ENCODE results near the gene GNL3.
"Not testable (repeated sequence)": the region's sequence is repeated elsewhere in the genome, so short reads cannot be mapped to it uniquely, and the experiment has no call there.

The GNL3 gene

GRCh38 chr3:52721002-52721729, 35.3 kb downstream of the GNL3 start:
- TF ChIP-seq, protein P1, sequence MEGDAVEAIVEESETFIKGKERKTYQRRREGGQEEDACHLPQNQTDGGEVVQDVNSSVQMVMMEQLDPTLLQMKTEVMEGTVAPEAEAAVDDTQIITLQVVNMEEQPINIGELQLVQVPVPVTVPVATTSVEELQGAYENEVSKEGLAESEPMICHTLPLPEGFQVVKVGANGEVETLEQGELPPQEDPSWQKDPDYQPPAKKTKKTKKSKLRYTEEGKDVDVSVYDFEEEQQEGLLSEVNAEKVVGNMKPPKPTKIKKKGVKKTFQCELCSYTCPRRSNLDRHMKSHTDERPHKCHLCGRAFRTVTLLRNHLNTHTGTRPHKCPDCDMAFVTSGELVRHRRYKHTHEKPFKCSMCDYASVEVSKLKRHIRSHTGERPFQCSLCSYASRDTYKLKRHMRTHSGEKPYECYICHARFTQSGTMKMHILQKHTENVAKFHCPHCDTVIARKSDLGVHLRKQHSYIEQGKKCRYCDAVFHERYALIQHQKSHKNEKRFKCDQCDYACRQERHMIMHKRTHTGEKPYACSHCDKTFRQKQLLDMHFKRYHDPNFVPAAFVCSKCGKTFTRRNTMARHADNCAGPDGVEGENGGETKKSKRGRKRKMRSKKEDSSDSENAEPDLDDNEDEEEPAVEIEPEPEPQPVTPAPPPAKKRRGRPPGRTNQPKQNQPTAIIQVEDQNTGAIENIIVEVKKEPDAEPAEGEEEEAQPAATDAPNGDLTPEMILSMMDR (IDR thresholded peaks at IDR 0.05; ENCODE audit: insufficient read depth, missing control alignments), result no peak
- FAIRE-seq (no peak), DNase-seq (ENCODE audit: insufficient read length, low spot score) (no peak)

GRCh38 chr3:52721730-52722008, 35.8 kb downstream of the GNL3 start:
- TF ChIP-seq, protein P1 (IDR thresholded peaks at IDR 0.05; ENCODE audit: insufficient read depth, missing control alignments), result no peak
- DNase-seq (ENCODE audit: insufficient read length, low spot score), result no peak
- no peak for FAIRE-seq

GRCh38 chr3:52722491-52722890, 36.7 kb downstream of the GNL3 start:
- FAIRE-seq (no peak), DNase-seq (ENCODE audit: insufficient read length, low spot score) (no peak)
- TF ChIP-seq, protein P1 (IDR thresholded peaks at IDR 0.05; ENCODE audit: insufficient read depth, missing control alignments), result no peak

DNA sequence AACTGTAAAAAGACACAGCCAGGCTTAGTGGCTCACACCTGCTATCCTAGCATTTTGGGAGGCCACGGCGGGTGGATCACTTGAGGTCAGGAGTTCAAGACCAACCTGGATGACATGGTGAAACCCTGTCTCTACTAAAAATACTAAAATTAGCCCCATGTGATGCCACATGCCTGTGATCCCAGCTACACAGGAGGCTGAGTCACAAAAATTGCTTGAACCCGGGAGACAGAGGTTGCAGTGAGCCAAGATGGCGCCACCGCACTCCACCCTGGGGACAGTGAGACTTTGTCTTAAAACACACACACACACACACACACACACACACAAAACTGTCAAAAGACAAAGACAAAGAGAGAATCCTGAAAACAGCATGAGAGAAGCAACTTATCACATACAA, 38.1 kb downstream of the GNL3 start:
- FAIRE-seq (no peak), DNase-seq (ENCODE audit: insufficient read length, low spot score) (no peak)
- TF ChIP-seq, protein P1 (IDR thresholded peaks at IDR 0.05; ENCODE audit: insufficient read depth, missing control alignments), result no peak

DNA sequence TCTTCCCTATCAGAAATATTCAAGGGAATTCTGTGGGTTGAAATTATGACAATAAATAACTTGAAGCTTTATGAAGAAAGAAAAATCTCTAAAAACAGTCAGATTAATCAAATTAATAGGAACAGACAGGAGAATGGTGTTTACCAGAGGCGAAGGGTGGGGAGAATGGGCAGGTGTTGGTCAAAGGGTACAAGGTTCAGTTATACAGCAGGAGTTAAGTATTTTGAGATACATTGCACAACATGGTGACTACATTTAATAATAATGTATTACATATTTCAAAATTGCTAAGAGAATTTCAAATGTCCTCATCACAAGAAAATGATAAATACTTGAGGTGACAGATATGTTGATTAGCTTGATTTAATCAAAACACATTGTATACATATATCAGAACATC, 38.7 kb downstream of the GNL3 start:
- FAIRE-seq, result no peak
- TF ChIP-seq, protein P1 (IDR thresholded peaks at IDR 0.05; ENCODE audit: insufficient read depth, missing control alignments), result no peak

DNA sequence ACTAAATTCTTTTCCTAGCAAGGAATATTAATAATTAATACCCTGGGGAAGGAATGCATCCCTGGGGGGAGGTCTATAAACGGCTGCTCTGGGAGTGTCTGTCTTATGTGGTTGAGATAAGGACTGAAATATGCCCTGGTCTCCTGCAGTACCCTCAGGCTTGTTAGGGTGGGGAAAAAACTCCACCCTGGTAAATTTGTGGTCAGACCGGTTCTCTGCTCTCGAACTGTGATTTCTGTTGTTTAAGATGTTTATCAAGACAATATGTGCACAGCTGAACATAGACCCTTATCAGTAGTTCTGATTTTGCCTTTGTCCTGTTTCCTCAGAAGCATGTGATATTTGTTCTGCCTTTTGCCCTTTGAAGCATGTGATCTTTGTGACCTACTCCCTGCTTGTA, 42.9 kb downstream of the GNL3 start:
- not testable (repeated sequence) for DNase-seq (ENCODE audit: insufficient read length, low spot score); FAIRE-seq

More for the DNA sequence above, 38.7 kb downstream of the GNL3 start:
- no peak for DNase-seq (ENCODE audit: insufficient read length, low spot score)

DNA sequence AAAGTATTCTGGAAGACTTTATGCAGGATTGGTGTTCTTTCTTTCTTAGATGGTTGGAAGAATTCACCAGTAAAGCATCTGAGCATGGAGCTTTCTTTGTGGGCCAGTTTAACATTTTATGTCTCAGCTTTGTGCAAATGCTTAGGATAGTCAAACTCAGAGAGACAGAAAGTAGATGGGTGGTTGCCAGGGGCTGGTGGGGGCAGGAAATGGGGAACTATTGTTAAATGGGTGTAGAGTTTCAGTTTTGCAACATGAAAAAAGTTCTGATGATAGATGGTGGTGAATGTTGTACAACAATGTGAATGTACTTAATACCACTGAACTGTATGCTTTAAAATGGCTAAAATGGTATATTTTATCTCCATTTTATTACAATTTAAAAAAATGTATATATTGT, 44.8 kb downstream of the GNL3 start:
- TF ChIP-seq, protein P1 (IDR thresholded peaks at IDR 0.05; ENCODE audit: insufficient read depth, missing control alignments), result no peak
- FAIRE-seq (no peak), DNase-seq (ENCODE audit: insufficient read length, low spot score) (no peak)

DNA sequence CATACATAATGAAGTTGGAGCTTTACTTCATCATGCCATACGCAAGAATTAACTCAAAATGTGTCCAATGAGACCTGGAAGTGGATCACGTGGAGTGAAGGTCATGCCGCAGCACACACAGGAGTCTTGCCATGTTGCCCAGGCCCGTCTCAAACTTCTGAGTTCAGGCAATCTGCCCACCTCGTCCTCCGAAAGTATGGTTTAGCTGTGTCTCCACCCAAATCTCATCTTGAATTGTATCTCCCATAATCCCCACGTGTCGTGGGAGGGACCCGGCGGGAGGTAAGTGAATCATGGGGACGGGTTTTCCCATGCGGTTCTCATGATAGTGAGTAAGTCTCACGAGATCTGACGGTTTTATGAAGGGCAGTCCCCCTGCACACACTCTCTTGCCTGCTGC, 45.8 kb downstream of the GNL3 start:
- TF ChIP-seq, protein P1 (IDR thresholded peaks at IDR 0.05; ENCODE audit: insufficient read depth, missing control alignments), result no peak
- no peak for DNase-seq (ENCODE audit: insufficient read length, low spot score)
- FAIRE-seq, result no peak

All from D721Med (cell line).